ENCODE data around the gene RAB4B. TPM values are rescaled to one million over a fixed set of nuclear protein-coding genes. Genes with fewer than 3 reads are reported as not detected.

Gene RAB4B
- polyA plus RNA-seq, 1 experiment: 25.4 TPM

DNA sequence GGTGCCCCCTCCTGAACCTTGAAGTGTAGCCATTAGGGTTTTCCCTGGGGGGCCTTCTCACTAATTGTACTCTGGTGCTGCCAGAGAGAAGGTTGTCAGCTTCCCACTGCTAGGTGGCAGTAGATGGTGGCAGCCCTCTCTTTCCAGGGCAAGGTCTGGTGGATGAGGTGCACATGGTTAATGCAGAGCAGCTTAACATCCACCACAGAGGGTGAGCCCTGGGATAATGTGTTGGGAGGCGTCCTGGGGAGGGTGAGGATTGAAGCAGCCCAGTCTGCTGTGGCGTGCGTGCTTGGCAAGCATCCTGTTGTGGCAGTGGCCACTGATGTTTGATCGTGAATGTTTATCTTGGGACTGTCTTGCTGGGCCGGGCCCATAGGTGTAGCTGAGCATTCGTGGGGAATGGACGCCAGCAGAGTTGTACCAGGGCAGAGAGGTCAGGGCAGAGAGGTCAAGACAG lies 26.8 kb downstream of the RAB4B start:
- H3K36me3 ChIP-seq (ENCODE audit: control insufficient read depth, insufficient read depth, low read length): peaks cover 39% of the 10 kb centered on the region
- POLR2A ChIA-PET: no interaction called here

DNA sequence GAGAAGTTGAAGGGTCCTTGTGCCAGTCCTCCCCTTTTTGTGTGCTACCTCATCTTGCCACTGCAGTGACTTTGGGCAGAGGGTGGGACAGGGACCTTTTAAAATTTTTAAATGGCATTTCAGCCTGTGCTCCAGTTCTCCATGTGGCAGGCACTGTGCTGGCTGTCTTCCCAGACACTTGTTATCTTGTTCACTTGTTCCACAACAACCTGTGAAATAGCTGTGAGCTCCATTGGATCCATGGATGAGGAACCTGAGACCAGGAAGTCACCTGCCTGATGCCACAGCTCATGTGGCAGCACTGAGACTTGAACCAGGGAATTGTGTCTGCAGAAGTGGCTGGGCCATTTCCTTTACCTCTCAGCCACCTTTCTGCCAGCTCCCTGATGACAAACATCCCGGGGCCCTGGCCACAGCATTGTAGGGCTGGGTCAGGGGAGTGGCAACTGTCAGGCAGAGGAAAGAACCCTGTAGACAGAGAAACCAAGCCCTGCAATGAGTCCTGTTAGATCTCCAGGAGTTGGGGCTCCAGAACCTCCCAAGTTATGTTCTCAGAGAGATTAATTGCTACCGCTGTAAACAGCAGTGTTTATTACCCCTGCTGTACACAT lies 27.3 kb downstream of the RAB4B start:
- Histone ChIP-seq H3K36me3 (ENCODE audit: control insufficient read depth, insufficient read depth, low read length) (peaks cover 38% of the 10 kb centered on the region), H3K27me3 (ENCODE audit: control insufficient read depth, insufficient read depth, low read length) (no peaks in the 10 kb centered on the region), H3K4me3 (ENCODE audit: low read depth, low read length) (no peak overlapping the region)
- DNase-seq (ENCODE audit: low read depth): no peak
- TF ChIP-seq, protein P1, sequence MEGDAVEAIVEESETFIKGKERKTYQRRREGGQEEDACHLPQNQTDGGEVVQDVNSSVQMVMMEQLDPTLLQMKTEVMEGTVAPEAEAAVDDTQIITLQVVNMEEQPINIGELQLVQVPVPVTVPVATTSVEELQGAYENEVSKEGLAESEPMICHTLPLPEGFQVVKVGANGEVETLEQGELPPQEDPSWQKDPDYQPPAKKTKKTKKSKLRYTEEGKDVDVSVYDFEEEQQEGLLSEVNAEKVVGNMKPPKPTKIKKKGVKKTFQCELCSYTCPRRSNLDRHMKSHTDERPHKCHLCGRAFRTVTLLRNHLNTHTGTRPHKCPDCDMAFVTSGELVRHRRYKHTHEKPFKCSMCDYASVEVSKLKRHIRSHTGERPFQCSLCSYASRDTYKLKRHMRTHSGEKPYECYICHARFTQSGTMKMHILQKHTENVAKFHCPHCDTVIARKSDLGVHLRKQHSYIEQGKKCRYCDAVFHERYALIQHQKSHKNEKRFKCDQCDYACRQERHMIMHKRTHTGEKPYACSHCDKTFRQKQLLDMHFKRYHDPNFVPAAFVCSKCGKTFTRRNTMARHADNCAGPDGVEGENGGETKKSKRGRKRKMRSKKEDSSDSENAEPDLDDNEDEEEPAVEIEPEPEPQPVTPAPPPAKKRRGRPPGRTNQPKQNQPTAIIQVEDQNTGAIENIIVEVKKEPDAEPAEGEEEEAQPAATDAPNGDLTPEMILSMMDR (IDR thresholded peaks at IDR 0.05; ENCODE audit: insufficient read depth, low read depth, low read length): no peak
- CTCF ChIA-PET: interaction anchor here (1.8 to 5.1 kb wide), 3 partner anchors 88 to 171 kb away, joined by 5 to 49 read pairs (median 12); partner anchors contain the start of genes COQ8B and ITPKC
- POLR2A ChIA-PET: no interaction called here

More for the DNA sequence above, 26.8 kb downstream of the RAB4B start:
- no peak for DNase-seq (ENCODE audit: low read depth)
- no peak overlapping the region for H3K4me3 ChIP-seq (ENCODE audit: low read depth, low read length)
- TF ChIP-seq, protein P1 (IDR thresholded peaks at IDR 0.05; ENCODE audit: insufficient read depth, low read depth, low read length): peak; percentile 23; the same call in 1 of the 2 replicates
- H3K27me3 ChIP-seq (ENCODE audit: control insufficient read depth, insufficient read depth, low read length): no peaks in the 10 kb centered on the region
- CTCF ChIA-PET: interaction anchor here (1.8 to 5.1 kb wide), 3 partner anchors 88 to 170 kb away, joined by 5 to 49 read pairs (median 12); partner anchors contain the start of genes COQ8B and ITPKC

DNA sequence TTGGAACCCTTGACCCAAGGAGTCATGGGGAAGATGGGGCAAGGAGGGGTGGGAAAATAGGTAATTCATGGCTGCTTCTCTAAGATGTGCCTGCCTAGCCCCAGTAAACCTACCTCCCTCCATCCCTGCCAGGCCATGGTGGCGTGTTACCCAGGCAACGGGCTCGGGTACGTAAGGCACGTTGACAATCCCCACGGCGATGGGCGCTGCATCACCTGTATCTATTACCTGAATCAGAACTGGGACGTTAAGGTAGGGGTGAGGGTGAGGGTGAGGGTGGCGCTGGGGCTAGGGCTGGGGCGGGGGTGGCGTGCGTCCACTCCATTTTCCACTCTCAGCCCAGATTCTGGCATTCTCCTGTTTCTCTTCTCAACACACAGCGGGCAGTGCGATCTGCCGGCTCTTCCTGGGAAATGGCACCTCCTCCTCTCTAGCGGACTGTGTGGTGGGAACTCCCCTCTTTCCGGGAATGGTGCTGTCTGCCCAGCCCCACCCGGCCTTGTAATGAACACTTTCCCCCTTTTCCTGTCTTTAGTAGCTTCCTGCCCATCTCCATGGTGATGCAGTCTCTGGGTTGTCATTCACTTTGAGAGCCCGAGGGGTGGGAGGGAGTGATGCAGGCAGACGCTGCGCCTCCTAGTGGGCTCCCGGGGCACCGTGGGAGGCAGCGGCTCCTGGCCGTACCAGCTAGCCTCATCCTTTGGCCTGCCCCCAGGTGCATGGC lies 28.5 kb downstream of the RAB4B start:
- peaks cover 30% of the 10 kb centered on the region for H3K36me3 ChIP-seq (ENCODE audit: control insufficient read depth, insufficient read depth, low read length)
- H3K4me3 ChIP-seq (ENCODE audit: low read depth, low read length): no peak overlapping the region
- peak; percentile 86 for DNase-seq (ENCODE audit: low read depth)
- ChIA-PET POLR2A (no interaction called here), CTCF (interaction anchor here (0.5 to 5.1 kb wide), 23 partner anchors 8 to 155 kb away, joined by 3 to 49 read pairs (median 4); partner anchors contain the start of genes ACTMAP, COQ8B, EGLN2 and ITPKC)
- no peaks in the 10 kb centered on the region for H3K27me3 ChIP-seq (ENCODE audit: control insufficient read depth, insufficient read depth, low read length)
- TF ChIP-seq, protein P1 (IDR thresholded peaks at IDR 0.05; ENCODE audit: insufficient read depth, low read depth, low read length): peak; percentile 95

DNA sequence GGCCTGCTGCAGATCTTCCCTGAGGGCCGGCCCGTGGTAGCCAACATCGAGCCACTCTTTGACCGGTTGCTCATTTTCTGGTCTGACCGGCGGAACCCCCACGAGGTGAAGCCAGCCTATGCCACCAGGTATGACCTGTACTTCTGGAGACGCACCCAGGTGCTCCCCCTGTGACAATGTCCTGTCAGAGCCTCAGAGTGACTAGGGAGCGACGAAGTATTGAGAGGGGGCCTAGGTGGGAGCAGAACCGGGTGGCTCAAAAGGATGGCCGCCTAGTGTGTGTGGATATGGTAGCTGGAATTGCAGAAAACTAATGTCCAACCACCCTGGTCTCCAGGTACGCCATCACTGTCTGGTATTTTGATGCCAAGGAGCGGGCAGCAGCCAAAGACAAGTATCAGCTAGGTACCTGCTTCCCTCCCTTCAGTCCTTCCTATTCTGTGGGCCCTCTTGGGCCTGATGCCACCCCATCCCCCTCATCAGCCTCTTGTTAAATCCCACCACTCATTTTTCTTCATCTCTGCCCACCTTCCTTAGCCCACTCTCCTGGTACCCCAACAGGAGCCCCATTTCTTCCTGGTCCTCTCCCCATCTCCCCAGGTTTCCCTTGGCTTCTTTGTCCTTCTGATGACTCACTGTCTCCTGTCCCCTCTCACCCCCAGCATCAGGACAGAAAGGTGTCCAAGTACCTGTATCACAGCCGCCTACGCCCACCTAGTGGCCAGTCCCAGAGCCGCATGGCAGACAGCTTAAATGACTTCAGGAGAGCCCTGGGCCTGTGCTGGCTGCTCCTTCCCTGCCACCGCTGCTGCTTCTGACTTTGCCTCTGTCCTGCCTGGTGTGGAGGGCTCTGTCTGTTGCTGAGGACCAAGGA lies 29.3 kb downstream of the RAB4B start:
- H3K27me3 ChIP-seq (ENCODE audit: control insufficient read depth, insufficient read depth, low read length): no peaks in the 10 kb centered on the region
- H3K36me3 ChIP-seq (ENCODE audit: control insufficient read depth, insufficient read depth, low read length): peaks cover 26% of the 10 kb centered on the region
- ChIA-PET CTCF (interaction anchor here (0.5 to 5.1 kb wide), 21 partner anchors 9 to 156 kb away, joined by 3 to 49 read pairs (median 4); partner anchors contain the start of genes ACTMAP, COQ8B, EGLN2 and ITPKC), POLR2A (interaction anchor here (0.9 kb wide), 1 partner anchor 9 kb away, joined by 3 read pairs; the partner anchor contains the start of gene EGLN2)
- H3K4me3 ChIP-seq (ENCODE audit: low read depth, low read length): no peak overlapping the region
- TF ChIP-seq, protein P1 (IDR thresholded peaks at IDR 0.05; ENCODE audit: insufficient read depth, low read depth, low read length): peak; percentile 31
- DNase-seq (ENCODE audit: low read depth): no peak
